K562 (cell line): ENCODE data around the gene C2orf42. TPM values are rescaled to one million over a fixed set of nuclear protein-coding genes. Genes with fewer than 3 reads are reported as not detected.
A peak's percentile ranks its signal among the peaks of the same experiment; 100 is the strongest.

Source experiments
- ARID1B ChIP-seq: fragments of 450-650 bp; IDR thresholded peaks from 2 replicates; pipeline ENCODE4 v1.6.1; 2016; ENCODE audit warnings: antibody characterized with exemption, mild to moderate bottlenecking, inconsistent platforms
- ATF1 ChIP-seq, 2 experiments: fragments of 450-650 bp in 1 of 2; IDR thresholded peaks; 2 replicates each; pipeline ENCODE4 v1.6.1; 2016; ENCODE audit warnings: missing compliant biosample characterization in 1 of 2, missing genetic modification characterization in 1 of 2
- BCL6 ChIP-seq: fragments of 250-450 bp; sonication (Bioruptor Pico); IDR thresholded peaks from 2 replicates; pipeline ENCODE4 v1.4.0; 2020
- C11orf30 ChIP-seq: fragments of 450-650 bp; IDR thresholded peaks from 2 replicates; pipeline ENCODE4 v1.6.1; 2016; ENCODE audit warnings: low read depth, mild to moderate bottlenecking
- CBX5 ChIP-seq: IDR thresholded peaks from 2 replicates; pipeline ENCODE4 v1.6.1; 2014; ENCODE audit warnings: low read depth, borderline replicate concordance
- CHD1 ChIP-seq: fragments of 200-600 bp; sonication (generic); IDR thresholded peaks from one replicate; pipeline ENCODE4 v1.6.1; 2012; ENCODE audit warnings: mild to moderate bottlenecking, moderate library complexity, low read length, inconsistent platforms
- DDX20 ChIP-seq: fragments of 450-650 bp; IDR thresholded peaks from 2 replicates; pipeline ENCODE4 v1.6.1; 2016; ENCODE audit warnings: missing genetic modification characterization, low read depth, mild to moderate bottlenecking, missing compliant biosample characterization, moderate library complexity
- DNMT1 ChIP-seq: fragments of 450-650 bp; IDR thresholded peaks from 2 replicates; pipeline ENCODE4 v1.6.1; 2016; ENCODE audit warnings: antibody characterized with exemption, mild to moderate bottlenecking
- EZH2 ChIP-seq: IDR thresholded peaks from 2 replicates; pipeline ENCODE4 v1.6.1; 2012; ENCODE audit warnings: low read depth, mild to moderate bottlenecking, inconsistent platforms, low read length, borderline replicate concordance
- FOXA1 ChIP-seq: fragments of 450-650 bp; IDR thresholded peaks from 2 replicates; pipeline ENCODE4 v1.6.1; 2016; ENCODE audit warnings: mild to moderate bottlenecking, borderline replicate concordance
- LARP7 ChIP-seq: fragments of 450-650 bp; IDR thresholded peaks from 2 replicates; pipeline ENCODE4 v1.6.1; 2016
- MEF2D ChIP-seq: conservative IDR thresholded peaks from 2 replicates; pipeline ENCODE4 v1.6.1; 2016; ENCODE audit warnings: low read depth, missing genetic modification characterization, missing compliant biosample characterization
- MIER1 ChIP-seq: fragments of 450-650 bp; IDR thresholded peaks from 2 replicates; pipeline ENCODE4 v1.6.1; 2016; ENCODE audit warnings: antibody characterized with exemption, mild to moderate bottlenecking, low read depth
- PHF20 ChIP-seq: fragments of 450-650 bp; IDR thresholded peaks from 2 replicates; pipeline ENCODE4 v1.6.1; 2018; ENCODE audit not compliant: partially characterized antibody
- POU5F1 ChIP-seq: fragments of 150-350 bp; IDR thresholded peaks from 2 replicates; pipeline ENCODE4 v1.6.1; 2014; ENCODE audit warnings: borderline replicate concordance, low read length, low read depth, mild to moderate bottlenecking; ENCODE audit not compliant: partially characterized antibody
- PPARD ChIP-seq: fragments of 250-450 bp; sonication (Bioruptor Pico); IDR thresholded peaks from 2 replicates; pipeline ENCODE4 v1.8.0; 2022; ENCODE audit warnings: inconsistent platforms, mild to moderate bottlenecking, moderate library complexity
- TEAD4 ChIP-seq, 2 experiments: sonication (generic) in 1 of 2; formaldehyde crosslinking in 1 of 2; IDR thresholded peaks; 2 replicates each; pipeline versions ENCODE4 v1.6.1 to v1.8.0; 2012 to 2022; ENCODE audit warnings: borderline replicate concordance in 1 of 2, inconsistent platforms in 1 of 2, low read length in 1 of 2, mild to moderate bottlenecking in 1 of 2, missing genetic modification reagents in 1 of 2
- ZBED1 ChIP-seq: IDR thresholded peaks from 2 replicates; pipeline ENCODE4 v1.6.1; 2014
- ZNF347 ChIP-seq: fragments of 450-650 bp; formaldehyde crosslinking; IDR thresholded peaks from 2 replicates; pipeline ENCODE4 v1.4.0; 2020; ENCODE audit warnings: low read depth, mild to moderate bottlenecking, moderate library complexity
- polyA plus RNA-seq, 8 experiments: library from polyadenylated mRNA; depleted of rRNA in 4 of 8; stranded (reverse) in 5 of 8; unstranded in 3 of 8; fragments of >200 nt; fragmentation: Nextera tagmentation in 2 of 8; fragmentation: Illumina TruSeq in 1 of 8; extraction: Ambion mirVana in 2 of 8; extraction: Trizol in 1 of 8; gene quantifications; 2 replicates each; pipeline versions ENCODE4 v1.2.1 to v1.2.3, GENCODE V29; 2011 to 2014; ENCODE audit warnings: inconsistent platforms in 1 of 8, missing spikeins in 1 of 8
- total RNA-seq, 7 experiments: library from RNA; depleted of rRNA in 6 of 7; stranded (reverse); fragments of >200 nt in 6 of 7; fragmentation: Illumina TruSeq in 2 of 7; extraction: Trizol in 2 of 7; gene quantifications; 2 replicates each; pipeline versions ENCODE4 v1.2.1 to v1.2.3, GENCODE V29; 2011 to 2021; ENCODE audit warnings: low replicate concordance in 1 of 7
- TF ChIP-seq, protein P1 (sequence below): sonication (generic); formaldehyde crosslinking; IDR thresholded peaks from 2 replicates; pipeline ENCODE4 v1.8.1; 2023; ENCODE audit warnings: mild to moderate bottlenecking, missing genetic modification reagents
- TF ChIP-seq, protein P2 (sequence below): fragments of 450-650 bp; IDR thresholded peaks from 2 replicates; pipeline ENCODE4 v1.6.1; 2016; ENCODE audit warnings: mild to moderate bottlenecking
- TF ChIP-seq, protein P3 (sequence below): sonication (generic); formaldehyde crosslinking; IDR thresholded peaks from 2 replicates; pipeline ENCODE4 v1.8.0; 2022; ENCODE audit warnings: mild to moderate bottlenecking, missing genetic modification reagents
- TF ChIP-seq, protein P4 (sequence below), 2 experiments: IDR thresholded peaks; 2 replicates each; pipeline ENCODE4 v1.6.1; 2011; ENCODE audit warnings: borderline replicate concordance in 1 of 2, control low read depth in 1 of 2, low read depth in 1 of 2, low read length in 1 of 2, mild to moderate bottlenecking in 1 of 2, mixed read lengths in 1 of 2, moderate library complexity in 1 of 2; ENCODE audit not compliant: insufficient read depth in 1 of 2, insufficient read length in 1 of 2, poor library complexity in 1 of 2, severe bottlenecking in 1 of 2; ENCODE audit errors: extremely low read depth in 1 of 2

C2orf42 gene
- total and polyA plus RNA-seq, 9 of the 15 experiments (the other 6 are each of a cell fraction or from before 2014, with no cell fraction given), result 4.6 to 10.9 (median 7.5) TPM

DNA sequence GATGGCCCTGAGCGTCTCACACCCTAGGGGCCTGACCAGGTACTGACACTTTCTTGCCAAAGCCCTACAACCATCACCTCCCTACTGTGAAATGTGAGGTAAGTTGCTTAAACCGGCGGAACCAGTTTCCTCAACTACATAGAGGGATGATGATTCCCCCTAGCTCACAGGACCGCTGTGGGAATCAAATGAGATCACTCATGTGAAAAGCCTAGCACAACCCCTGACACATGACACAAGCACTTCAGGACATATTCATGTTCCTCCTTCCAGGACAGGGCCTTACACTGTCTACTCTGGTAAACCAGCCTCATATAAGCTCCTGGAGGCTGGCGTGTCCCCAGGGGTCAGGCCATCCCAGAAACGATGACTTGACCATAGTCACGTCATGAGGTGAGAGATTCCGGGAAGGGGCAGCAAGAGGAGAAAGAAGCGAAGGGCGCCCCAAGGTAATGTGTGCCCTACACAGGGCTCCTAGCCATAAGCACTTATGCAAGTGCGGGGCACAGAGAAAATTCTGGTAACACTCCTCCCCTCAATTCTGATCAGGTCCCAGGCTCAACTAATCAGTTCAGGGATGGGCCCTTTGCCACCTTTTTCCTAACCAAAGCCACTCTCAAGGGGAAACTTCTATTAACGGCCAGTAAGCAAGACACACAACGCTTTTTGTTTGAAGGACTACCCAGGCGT is 49.5 kb downstream of the C2orf42 start (continued):
- no peak for TF ChIP-seq MIER1
- TF ChIP-seq C11orf30, result no peak
- TF ChIP-seq MEF2D, result peak; percentile 62; the same call in 1 of the 2 replicates
- TF ChIP-seq ZBED1, result no peak
- TF ChIP-seq PPARD, result no peak
- peak; percentile 32; the same call in 1 of the 2 replicates for TF ChIP-seq DDX20 (tag)
- TF ChIP-seq FOXA1, result no peak
- no peak for TF ChIP-seq ARID1B
- no peak for TF ChIP-seq LARP7
- no peak for TF ChIP-seq POU5F1
- TF ChIP-seq BCL6 (CRISPR knock-in tag), result peak; percentile 8; the same call in 1 of the 2 replicates
- TF ChIP-seq CHD1, result no peak
- no peak for TF ChIP-seq ATF1 (CRISPR knock-in tag; IDR thresholded peaks at IDR 0.05)
- TF ChIP-seq ATF1 (tag; IDR thresholded peaks at IDR 0.05), result no peak; the same call in 1 of the 2 replicates
- TF ChIP-seq, protein P1, sequence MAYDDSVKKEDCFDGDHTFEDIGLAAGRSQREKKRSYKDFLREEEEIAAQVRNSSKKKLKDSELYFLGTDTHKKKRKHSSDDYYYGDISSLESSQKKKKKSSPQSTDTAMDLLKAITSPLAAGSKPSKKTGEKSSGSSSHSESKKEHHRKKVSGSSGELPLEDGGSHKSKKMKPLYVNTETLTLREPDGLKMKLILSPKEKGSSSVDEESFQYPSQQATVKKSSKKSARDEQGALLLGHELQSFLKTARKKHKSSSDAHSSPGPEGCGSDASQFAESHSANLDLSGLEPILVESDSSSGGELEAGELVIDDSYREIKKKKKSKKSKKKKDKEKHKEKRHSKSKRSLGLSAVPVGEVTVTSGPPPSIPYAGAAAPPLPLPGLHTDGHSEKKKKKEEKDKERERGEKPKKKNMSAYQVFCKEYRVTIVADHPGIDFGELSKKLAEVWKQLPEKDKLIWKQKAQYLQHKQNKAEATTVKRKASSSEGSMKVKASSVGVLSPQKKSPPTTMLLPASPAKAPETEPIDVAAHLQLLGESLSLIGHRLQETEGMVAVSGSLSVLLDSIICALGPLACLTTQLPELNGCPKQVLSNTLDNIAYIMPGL (CRISPR knock-in tag), result no peak
- TF ChIP-seq, protein P2, sequence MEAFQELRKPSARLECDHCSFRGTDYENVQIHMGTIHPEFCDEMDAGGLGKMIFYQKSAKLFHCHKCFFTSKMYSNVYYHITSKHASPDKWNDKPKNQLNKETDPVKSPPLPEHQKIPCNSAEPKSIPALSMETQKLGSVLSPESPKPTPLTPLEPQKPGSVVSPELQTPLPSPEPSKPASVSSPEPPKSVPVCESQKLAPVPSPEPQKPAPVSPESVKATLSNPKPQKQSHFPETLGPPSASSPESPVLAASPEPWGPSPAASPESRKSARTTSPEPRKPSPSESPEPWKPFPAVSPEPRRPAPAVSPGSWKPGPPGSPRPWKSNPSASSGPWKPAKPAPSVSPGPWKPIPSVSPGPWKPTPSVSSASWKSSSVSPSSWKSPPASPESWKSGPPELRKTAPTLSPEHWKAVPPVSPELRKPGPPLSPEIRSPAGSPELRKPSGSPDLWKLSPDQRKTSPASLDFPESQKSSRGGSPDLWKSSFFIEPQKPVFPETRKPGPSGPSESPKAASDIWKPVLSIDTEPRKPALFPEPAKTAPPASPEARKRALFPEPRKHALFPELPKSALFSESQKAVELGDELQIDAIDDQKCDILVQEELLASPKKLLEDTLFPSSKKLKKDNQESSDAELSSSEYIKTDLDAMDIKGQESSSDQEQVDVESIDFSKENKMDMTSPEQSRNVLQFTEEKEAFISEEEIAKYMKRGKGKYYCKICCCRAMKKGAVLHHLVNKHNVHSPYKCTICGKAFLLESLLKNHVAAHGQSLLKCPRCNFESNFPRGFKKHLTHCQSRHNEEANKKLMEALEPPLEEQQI, result peak; percentile 43; the same call in 1 of the 2 replicates
- no peak for TF ChIP-seq EZH2
- no peak; the same call in 1 of the 2 replicates for TF ChIP-seq TEAD4 (IDR thresholded peaks at IDR 0.05; ENCODE audit: low read length)
- no peak for TF ChIP-seq TEAD4 (CRISPR knock-in tag; IDR thresholded peaks at IDR 0.05; ENCODE audit: borderline replicate concordance)
- no peak for TF ChIP-seq PHF20
- TF ChIP-seq DNMT1, result no peak
- TF ChIP-seq, protein P3, sequence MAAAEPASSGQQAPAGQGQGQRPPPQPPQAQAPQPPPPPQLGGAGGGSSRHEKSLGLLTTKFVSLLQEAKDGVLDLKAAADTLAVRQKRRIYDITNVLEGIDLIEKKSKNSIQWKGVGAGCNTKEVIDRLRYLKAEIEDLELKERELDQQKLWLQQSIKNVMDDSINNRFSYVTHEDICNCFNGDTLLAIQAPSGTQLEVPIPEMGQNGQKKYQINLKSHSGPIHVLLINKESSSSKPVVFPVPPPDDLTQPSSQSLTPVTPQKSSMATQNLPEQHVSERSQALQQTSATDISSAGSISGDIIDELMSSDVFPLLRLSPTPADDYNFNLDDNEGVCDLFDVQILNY (CRISPR knock-in tag), result no peak
- no peak for TF ChIP-seq CBX5
- 0 out of 2 replicates have a peak, but pooled peaks have one; percentile 5 for TF ChIP-seq ZNF347 (CRISPR knock-in tag)
- TF ChIP-seq, protein P4, sequence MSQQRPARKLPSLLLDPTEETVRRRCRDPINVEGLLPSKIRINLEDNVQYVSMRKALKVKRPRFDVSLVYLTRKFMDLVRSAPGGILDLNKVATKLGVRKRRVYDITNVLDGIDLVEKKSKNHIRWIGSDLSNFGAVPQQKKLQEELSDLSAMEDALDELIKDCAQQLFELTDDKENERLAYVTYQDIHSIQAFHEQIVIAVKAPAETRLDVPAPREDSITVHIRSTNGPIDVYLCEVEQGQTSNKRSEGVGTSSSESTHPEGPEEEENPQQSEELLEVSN (IDR thresholded peaks at IDR 0.05; ENCODE audit: borderline replicate concordance in 1 of 2, extremely low read depth in 1 of 2, insufficient read depth in 1 of 2, insufficient read length in 1 of 2, low read depth in 1 of 2, low read length in 1 of 2, poor library complexity in 1 of 2, severe bottlenecking in 1 of 2), result no peak
